Measurements from ENCODE around the gene PCIF1.
A peak's percentile ranks its signal among the peaks of the same experiment; 100 is the strongest.

Gene PCIF1

GRCh38 chr20:45905505-45906079, 28.9 kb upstream of the PCIF1 start:
- TF ChIP-seq, protein P1, sequence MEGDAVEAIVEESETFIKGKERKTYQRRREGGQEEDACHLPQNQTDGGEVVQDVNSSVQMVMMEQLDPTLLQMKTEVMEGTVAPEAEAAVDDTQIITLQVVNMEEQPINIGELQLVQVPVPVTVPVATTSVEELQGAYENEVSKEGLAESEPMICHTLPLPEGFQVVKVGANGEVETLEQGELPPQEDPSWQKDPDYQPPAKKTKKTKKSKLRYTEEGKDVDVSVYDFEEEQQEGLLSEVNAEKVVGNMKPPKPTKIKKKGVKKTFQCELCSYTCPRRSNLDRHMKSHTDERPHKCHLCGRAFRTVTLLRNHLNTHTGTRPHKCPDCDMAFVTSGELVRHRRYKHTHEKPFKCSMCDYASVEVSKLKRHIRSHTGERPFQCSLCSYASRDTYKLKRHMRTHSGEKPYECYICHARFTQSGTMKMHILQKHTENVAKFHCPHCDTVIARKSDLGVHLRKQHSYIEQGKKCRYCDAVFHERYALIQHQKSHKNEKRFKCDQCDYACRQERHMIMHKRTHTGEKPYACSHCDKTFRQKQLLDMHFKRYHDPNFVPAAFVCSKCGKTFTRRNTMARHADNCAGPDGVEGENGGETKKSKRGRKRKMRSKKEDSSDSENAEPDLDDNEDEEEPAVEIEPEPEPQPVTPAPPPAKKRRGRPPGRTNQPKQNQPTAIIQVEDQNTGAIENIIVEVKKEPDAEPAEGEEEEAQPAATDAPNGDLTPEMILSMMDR (IDR thresholded peaks at IDR 0.05; ENCODE audit: low read depth, low read length, missing control alignments) = no peak
- no peak for DNase-seq (ENCODE audit: low read depth)
- no peak overlapping the region for H3K4me3 ChIP-seq (ENCODE audit: low read depth, low read length)

DNA sequence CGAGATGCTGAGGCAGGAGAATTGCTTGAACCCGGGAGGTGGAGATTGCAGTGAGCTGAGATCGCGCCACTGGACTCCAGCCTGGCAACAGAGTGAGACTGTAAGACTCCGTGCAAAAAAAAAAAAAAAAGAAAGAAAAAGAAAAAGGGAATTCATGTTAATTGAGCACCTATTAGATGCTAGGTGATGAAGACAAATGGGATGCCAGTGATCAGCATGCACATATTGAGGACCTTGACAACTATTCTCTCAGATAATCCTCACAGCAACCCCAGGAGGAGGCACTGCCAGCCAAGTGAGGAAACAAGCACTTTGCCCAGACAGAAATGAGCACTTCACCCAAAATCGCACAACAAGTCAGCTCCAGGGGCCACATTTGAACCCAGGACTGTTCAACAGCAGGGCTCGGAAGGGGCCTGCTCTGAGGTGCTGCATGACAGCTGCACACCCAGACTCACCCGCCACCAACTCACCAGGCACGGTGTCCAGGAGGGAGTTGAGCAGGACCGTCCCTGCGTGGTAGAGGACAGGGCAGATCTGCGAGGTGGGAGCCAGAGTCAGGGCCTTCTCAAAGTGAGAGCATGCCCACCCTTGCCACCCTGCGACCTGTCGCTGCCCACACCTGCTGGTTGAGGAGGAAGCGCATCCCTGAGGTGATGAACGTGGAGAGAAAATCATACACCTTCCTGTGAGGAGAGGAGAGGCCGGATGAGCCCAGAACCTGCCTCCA, 27.1 kb upstream of the PCIF1 start:
- TF ChIP-seq, protein P1 (IDR thresholded peaks at IDR 0.05; ENCODE audit: low read depth, low read length, missing control alignments) = no peak
- DNase-seq (ENCODE audit: low read depth) = no peak
- H3K4me3 ChIP-seq (ENCODE audit: low read depth, low read length) = no peak overlapping the region

DNA sequence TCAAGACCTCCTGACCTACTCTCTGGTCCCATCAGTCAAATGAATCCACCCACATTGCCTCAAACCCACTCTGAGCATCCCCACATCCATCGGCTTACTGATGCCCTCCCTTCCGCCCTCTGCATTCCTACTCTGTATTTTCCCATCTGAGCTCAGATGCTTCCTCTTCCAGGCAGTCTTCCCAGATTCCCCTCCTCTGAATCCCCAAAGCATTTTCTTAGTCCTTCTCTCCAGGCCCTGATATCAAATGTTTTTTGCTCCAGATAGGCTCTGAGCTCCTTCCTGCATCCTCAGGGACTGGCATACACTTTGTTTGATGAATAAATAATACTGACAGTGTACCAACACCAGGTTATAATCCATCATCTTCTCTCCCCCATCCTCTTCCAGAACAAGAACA, 26.4 kb upstream of the PCIF1 start:
- DNase-seq (ENCODE audit: low read depth) = no peak
- TF ChIP-seq, protein P1 (IDR thresholded peaks at IDR 0.05; ENCODE audit: low read depth, low read length, missing control alignments) = no peak
- no peak overlapping the region for H3K4me3 ChIP-seq (ENCODE audit: low read depth, low read length)

- H3K4me3 ChIP-seq (ENCODE audit: low read depth, low read length) = no peak overlapping the region
- DNase-seq (ENCODE audit: low read depth) = no peak
- TF ChIP-seq, protein P1 (IDR thresholded peaks at IDR 0.05; ENCODE audit: low read depth, low read length, missing control alignments) = no peak
These were observed 25.1 kb upstream of the PCIF1 start for GRCh38 chr20:45909336-45909808.

DNA sequence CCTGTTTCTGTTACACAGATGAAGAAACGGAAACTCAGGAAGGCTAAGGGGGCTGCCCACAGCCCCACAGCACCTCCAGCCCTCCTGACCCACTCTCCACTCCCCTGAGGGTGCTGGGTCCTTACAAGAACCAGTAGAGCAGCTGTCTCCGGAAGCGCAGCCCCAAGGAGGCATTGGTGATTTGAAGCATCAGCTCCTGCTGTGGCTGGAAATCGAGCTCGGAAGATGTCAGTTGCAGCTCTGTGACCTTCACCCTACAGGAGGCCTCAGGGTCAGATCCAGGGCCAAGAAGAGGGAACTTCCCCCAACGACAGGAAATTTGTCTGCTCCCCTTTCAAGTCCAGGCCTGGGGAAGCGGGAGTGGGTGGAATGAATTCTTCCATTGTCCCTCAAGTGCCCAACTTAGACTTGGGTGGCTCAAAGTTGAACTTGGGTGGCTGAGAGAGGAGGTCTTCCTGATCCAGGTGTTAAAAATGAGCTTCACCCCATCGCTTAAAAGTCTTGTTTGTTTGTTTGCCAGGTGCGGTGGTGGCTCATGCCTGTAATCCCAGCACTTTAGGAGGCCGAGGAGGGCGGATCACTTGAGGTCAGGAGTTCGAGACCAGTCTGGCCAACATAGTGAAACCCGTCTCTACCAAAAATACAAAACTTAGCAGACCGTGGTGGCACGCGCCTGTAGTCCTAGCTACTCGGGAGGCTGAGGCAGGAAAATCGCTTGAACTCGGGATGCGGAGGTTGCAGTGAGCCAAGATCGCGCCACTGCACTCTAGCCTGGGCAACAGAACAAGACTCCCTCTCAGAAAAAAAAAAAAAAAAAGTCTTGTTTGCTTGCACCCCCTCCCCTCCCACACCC, 24.4 kb upstream of the PCIF1 start:
- H3K4me3 ChIP-seq (ENCODE audit: low read depth, low read length) = no peak overlapping the region
- DNase-seq (ENCODE audit: low read depth) = no peak
- TF ChIP-seq, protein P1 (IDR thresholded peaks at IDR 0.05; ENCODE audit: low read depth, low read length, missing control alignments) = no peak

GRCh38 chr20:45910670-45911485, 23.6 kb upstream of the PCIF1 start:
- DNase-seq (ENCODE audit: low read depth) = peak; percentile 99
- TF ChIP-seq, protein P1 (IDR thresholded peaks at IDR 0.05; ENCODE audit: low read depth, low read length, missing control alignments) = no peak
- peak overlapping the region; percentile 45 for H3K4me3 ChIP-seq (ENCODE audit: low read depth, low read length)
